IMR-90 (cell line): ENCODE results near the gene PRKAR1B.

Experiments
- CTCF ChIP-seq: conservative IDR thresholded peaks from 2 replicates; pipeline ENCODE4 v1.5.1; 2012; ENCODE audit warnings: mild to moderate bottlenecking, low read depth, low read length, improper control_type of control experiment
- FOS ChIP-seq: fragments of 150-350 bp; IDR thresholded peaks from 2 replicates; pipeline ENCODE4 v1.6.1; 2016; ENCODE audit warnings: low read depth, low read length
- POLR2A ChIP-seq: IDR thresholded peaks from 2 replicates; pipeline ENCODE4 v1.6.1; 2012; ENCODE audit warnings: mild to moderate bottlenecking, low read depth, low read length
- RFX5 ChIP-seq: IDR thresholded peaks from 2 replicates; pipeline ENCODE4 v1.8.0; 2012; ENCODE audit warnings: low read depth, mild to moderate bottlenecking, low read length, moderate library complexity

- no peak for TF ChIP-seq CTCF
- TF ChIP-seq FOS: no peak
- TF ChIP-seq POLR2A: no peak
- TF ChIP-seq RFX5: no peak
Measured at GRCh38 chr7:761631-762030, 34.5 kb upstream of the PRKAR1B start.
